ENCODE measurements around the gene ABCB1. TPM values are rescaled to one million over a fixed set of nuclear protein-coding genes. Genes with fewer than 3 reads are reported as not detected.

Gene ABCB1
- total and polyA plus RNA-seq, 2 of the 8 experiments (the other 6 are each of a cell fraction or from before 2014, with no cell fraction given), result 0.51 to 1.2 TPM

DNA sequence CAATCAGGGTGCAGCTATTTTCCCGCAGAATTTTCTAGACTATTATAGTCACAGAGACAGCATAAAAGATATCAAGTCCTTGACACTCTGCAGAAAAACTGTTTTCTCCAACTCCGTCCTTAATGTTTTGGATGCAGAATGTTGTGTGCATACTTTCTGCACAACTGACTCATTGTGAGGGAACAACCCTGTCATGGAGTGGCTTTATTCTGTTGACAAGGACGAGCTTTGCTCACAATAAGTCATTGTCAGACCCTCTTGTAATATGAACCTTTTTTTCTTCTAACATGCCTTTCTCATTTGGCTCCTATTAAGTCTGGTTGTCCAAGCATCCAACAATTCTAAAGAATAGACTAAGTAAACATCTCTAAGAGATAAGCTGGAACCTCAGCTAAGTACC is 142.5 kb downstream of the ABCB1 start:
- no peaks in the 10 kb centered on the region for H4K20me1 ChIP-seq (replicated peaks in 1 of 2; ENCODE audit: control insufficient read depth in 1 of 2, insufficient read depth in 2 of 2, low read length in 2 of 2)
- no peaks in the 10 kb centered on the region for H3K36me3 ChIP-seq (ENCODE audit: control insufficient read depth in 2 of 4, insufficient read depth in 4 of 4, low read length in 3 of 4)
- no peaks in the 10 kb centered on the region for H3K23me2 ChIP-seq (ENCODE audit: low read depth, low read length)
- no peak overlapping the region for H2AK5ac ChIP-seq (ENCODE audit: low read depth, low read length)
- no peak overlapping the region for H4K91ac ChIP-seq (replicated peaks; ENCODE audit: insufficient read length, low read length)
- no peak overlapping the region for H2BK5ac ChIP-seq (ENCODE audit: low read depth, low read length)
- H2AFZ ChIP-seq (ENCODE audit: low read length), result no peak overlapping the region
- FAIRE-seq (no peak), DNase-seq (ENCODE audit: low read depth in 1 of 2, low spot score in 2 of 2) (no peak)
- H3K79me2 ChIP-seq (ENCODE audit: control insufficient read depth in 1 of 2, insufficient read depth in 2 of 2, low read length in 2 of 2), result no peaks in the 10 kb centered on the region
- H3K14ac ChIP-seq (ENCODE audit: insufficient read length), result no peak overlapping the region
- H4K5ac ChIP-seq (ENCODE audit: insufficient read length, low read depth, low read length), result no peak overlapping the region
- no peak overlapping the region for H3K18ac ChIP-seq (ENCODE audit: extremely low read depth, low read length)
- H2BK12ac ChIP-seq (ENCODE audit: low read depth, low read length), result no peak overlapping the region
- H3K27ac ChIP-seq (ENCODE audit: low read depth, low read length), result no peak overlapping the region
- no peak overlapping the region for H3K56ac ChIP-seq (replicated peaks; ENCODE audit: insufficient read length, low read depth, low read length)
- H3K27me3 ChIP-seq (replicated peaks in 1 of 4; ENCODE audit: control insufficient read depth in 3 of 4, extremely low read depth in 1 of 4, insufficient read depth in 3 of 4, low read length in 3 of 4), result no peaks in the 10 kb centered on the region
- no peak overlapping the region for H2BK120ac ChIP-seq (replicated peaks; ENCODE audit: low read depth, low read length)
- H3K4me2 ChIP-seq (ENCODE audit: insufficient read depth in 1 of 2, low read depth in 2 of 2, low read length in 2 of 2), result no peak overlapping the region
- CTCF ChIA-PET (ENCODE audit: partially characterized antibody), result interaction anchor here (0.6 to 1.3 kb wide), 2 partner anchors 57 to 422 kb away, joined by 3 read pairs; no protein-coding TSS in a partner anchor
- H3K4me3 ChIP-seq (ENCODE audit: extremely low read depth in 1 of 4, insufficient read depth in 2 of 4, low read depth in 3 of 4, low read length in 4 of 4), result no peak overlapping the region
- no peak overlapping the region for H3K23ac ChIP-seq (ENCODE audit: insufficient read length)
- no peaks in the 10 kb centered on the region for H3K4me1 ChIP-seq (replicated peaks in 1 of 4; ENCODE audit: control insufficient read depth in 3 of 4, insufficient read depth in 4 of 4, low read length in 3 of 4)
- H2BK15ac ChIP-seq (ENCODE audit: low read length), result no peak overlapping the region
- no peak overlapping the region for H3K9ac ChIP-seq (replicated peaks in 1 of 4; ENCODE audit: extremely low read depth in 1 of 4, low read depth in 3 of 4, low read length in 3 of 4)
- no peaks in the 10 kb centered on the region for H3K9me3 ChIP-seq (ENCODE audit: insufficient read depth in 2 of 2, low read depth in 1 of 2, low read length in 1 of 2)
- H2BK20ac ChIP-seq (ENCODE audit: low read length), result no peak overlapping the region
- 88% methylated on average over 3 of the region's 3 CpGs; no CpG with 5 or more reads in 1 of the 2 experiments for WGBS, 2 experiments (ENCODE audit: extremely low coverage in 1 of 2, insufficient coverage in 1 of 2, insufficient read length in 1 of 2, insufficient replicate concordance in 2 of 2, low coverage in 1 of 2, low lambda C conversion rate in 2 of 2, missing lambda C conversion rate in 1 of 2)
- POLR2A ChIA-PET (ENCODE audit: partially characterized antibody), result no interaction called here
- H4K8ac ChIP-seq (ENCODE audit: extremely low read depth, insufficient read depth, low read length), result no peak overlapping the region
- no peaks in the 10 kb centered on the region for H3K79me1 ChIP-seq (ENCODE audit: low read depth, low read length)
- no peak overlapping the region for H3K4ac ChIP-seq (replicated peaks; ENCODE audit: insufficient read length, low read depth, low read length)
- TF ChIP-seq TAF1 (IDR thresholded peaks at IDR 0.05; ENCODE audit: low read depth, low read length), result no peak
- no peak for TF ChIP-seq RNF2 (IDR thresholded peaks at IDR 0.05; ENCODE audit: borderline replicate concordance, low read depth, low read length, missing control alignments, poor library complexity, severe bottlenecking)
- no peak for TF ChIP-seq ASH2L (IDR thresholded peaks at IDR 0.05; ENCODE audit: low read length)
- TF ChIP-seq SIRT6 (IDR thresholded peaks at IDR 0.05; ENCODE audit: low read length), result no peak
- TF ChIP-seq, protein P1, sequence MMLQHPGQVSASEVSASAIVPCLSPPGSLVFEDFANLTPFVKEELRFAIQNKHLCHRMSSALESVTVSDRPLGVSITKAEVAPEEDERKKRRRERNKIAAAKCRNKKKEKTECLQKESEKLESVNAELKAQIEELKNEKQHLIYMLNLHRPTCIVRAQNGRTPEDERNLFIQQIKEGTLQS (IDR thresholded peaks at IDR 0.05; ENCODE audit: insufficient read depth, low read depth, low read length), result no peak
- no peak for TF ChIP-seq SP1 (IDR thresholded peaks at IDR 0.05; ENCODE audit: low read depth, low read length)
- no peak for TF ChIP-seq SP2 (IDR thresholded peaks at IDR 0.05; ENCODE audit: low read length)
- TF ChIP-seq EP300 (IDR thresholded peaks at IDR 0.05; ENCODE audit: borderline replicate concordance in 1 of 2, low read depth in 2 of 2, low read length in 2 of 2), result no peak
- TF ChIP-seq RBBP5 (IDR thresholded peaks at IDR 0.05; ENCODE audit: borderline replicate concordance, low read depth, low read length), result no peak
- no peak for TF ChIP-seq CBX5 (IDR thresholded peaks at IDR 0.05; ENCODE audit: low read depth, low read length)
- TF ChIP-seq NANOG (IDR thresholded peaks at IDR 0.05; ENCODE audit: insufficient read depth, low read depth, low read length, poor library complexity, severe bottlenecking), result no peak
- TF ChIP-seq POLR2A (IDR thresholded peaks at IDR 0.05; ENCODE audit: control extremely low read depth in 1 of 2, low read depth in 2 of 2, low read length in 2 of 2), result no peak
- TF ChIP-seq YY1 (IDR thresholded peaks at IDR 0.05; ENCODE audit: low read depth, low read length), result no peak
